Measurements from ENCODE around the gene CRYBG1.

The CRYBG1 gene

DNA sequence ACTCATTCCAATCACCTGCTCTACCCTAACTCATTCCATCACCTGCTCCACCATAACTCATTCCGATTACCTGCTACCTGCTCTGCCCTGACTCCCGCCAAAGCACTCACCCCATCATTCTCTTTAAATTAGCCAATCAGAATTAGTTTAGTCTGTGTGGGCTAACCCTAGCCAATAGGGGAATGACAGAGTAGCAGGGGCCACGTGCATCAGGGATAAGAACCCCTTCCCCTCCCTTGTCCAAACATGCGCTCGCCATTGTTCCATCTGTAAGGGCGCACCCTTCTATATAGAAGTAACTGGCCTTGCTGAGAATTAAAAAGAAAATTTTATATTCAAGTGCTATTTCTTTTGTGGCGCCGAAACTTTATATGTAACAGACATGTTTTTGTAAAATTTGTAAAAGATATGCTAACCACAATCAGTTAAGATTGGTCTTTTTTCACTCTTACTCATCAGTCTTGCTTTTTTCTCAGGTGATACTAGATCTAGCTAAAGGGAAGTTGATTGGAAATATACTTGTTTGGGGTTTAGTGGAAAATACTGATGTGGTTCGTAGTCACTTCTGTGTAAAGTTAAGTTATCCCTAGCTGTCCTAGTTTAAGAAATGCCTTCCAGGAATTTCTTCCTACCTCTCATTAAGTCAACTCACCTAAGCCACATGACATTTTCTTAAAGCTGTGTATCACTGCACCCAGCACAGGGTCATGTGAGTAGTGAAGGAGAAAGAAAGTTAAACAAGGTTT, 252.3 kb downstream of the CRYBG1 start:
- no peak overlapping the region for H3K27ac ChIP-seq
- ChIA-PET POLR2A (ENCODE audit: low non-redundant PET) (no interaction called here), CTCF (interaction anchor here (1.3 kb wide), 1 partner anchor 366 kb away, joined by 3 read pairs; no protein-coding TSS in a partner anchor)
- no peak for DNase-seq (ENCODE audit: low spot score)
- TF ChIP-seq, protein P1, sequence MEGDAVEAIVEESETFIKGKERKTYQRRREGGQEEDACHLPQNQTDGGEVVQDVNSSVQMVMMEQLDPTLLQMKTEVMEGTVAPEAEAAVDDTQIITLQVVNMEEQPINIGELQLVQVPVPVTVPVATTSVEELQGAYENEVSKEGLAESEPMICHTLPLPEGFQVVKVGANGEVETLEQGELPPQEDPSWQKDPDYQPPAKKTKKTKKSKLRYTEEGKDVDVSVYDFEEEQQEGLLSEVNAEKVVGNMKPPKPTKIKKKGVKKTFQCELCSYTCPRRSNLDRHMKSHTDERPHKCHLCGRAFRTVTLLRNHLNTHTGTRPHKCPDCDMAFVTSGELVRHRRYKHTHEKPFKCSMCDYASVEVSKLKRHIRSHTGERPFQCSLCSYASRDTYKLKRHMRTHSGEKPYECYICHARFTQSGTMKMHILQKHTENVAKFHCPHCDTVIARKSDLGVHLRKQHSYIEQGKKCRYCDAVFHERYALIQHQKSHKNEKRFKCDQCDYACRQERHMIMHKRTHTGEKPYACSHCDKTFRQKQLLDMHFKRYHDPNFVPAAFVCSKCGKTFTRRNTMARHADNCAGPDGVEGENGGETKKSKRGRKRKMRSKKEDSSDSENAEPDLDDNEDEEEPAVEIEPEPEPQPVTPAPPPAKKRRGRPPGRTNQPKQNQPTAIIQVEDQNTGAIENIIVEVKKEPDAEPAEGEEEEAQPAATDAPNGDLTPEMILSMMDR (conservative IDR thresholded peaks at IDR 0.05; ENCODE audit: low read depth), result no peak

DNA sequence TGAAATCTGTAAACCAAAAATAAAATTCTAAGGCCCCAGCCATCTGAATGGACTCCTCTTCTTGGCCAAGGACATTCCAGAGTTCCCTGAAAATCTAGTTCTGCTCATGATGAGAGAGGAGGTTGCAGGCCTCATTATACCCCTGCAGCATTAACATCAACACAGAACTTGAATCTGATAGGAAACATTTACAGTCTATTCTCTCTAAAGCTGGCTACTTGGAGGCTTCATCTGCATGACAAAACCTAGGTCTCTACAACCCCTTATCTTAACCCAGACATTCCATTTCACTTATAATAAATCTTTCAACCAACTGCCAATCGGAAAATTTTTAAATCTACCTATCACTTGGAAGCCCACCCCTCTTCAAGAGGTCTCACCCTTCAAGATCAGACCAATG, 253.1 kb downstream of the CRYBG1 start:
- ChIA-PET CTCF (interaction anchor here (1.3 kb wide), 1 partner anchor 366 kb away, joined by 3 read pairs; no protein-coding TSS in a partner anchor), POLR2A (ENCODE audit: low non-redundant PET) (no interaction called here)
- DNase-seq (ENCODE audit: low spot score), result no peak
- TF ChIP-seq, protein P1 (conservative IDR thresholded peaks at IDR 0.05; ENCODE audit: low read depth), result no peak
- H3K27ac ChIP-seq, result no peak overlapping the region

DNA sequence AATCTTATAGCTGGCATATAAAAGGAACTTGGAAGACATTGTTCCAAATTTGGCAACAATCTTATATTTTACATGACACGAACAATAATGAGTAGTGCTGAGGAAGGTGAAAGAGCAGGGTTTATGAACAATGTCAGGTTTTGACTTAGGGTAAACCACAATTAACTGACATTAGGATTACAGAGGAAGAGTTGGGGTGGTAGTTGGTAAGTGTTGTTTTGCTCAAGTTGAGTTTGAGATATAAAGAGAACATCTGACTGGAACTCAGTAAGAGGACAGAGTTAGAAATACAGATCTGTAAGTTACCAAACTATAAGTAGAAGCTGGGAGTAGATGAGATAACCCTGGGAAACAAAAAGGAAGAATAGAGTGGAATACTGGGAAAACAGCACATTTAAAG, 253.6 kb downstream of the CRYBG1 start:
- TF ChIP-seq, protein P1 (conservative IDR thresholded peaks at IDR 0.05; ENCODE audit: low read depth), result no peak
- no peak overlapping the region for H3K27ac ChIP-seq
- ChIA-PET CTCF (interaction anchor here (1.3 kb wide), 1 partner anchor 365 kb away, joined by 3 read pairs; no protein-coding TSS in a partner anchor), POLR2A (ENCODE audit: low non-redundant PET) (no interaction called here)
- no peak for DNase-seq (ENCODE audit: low spot score)

GRCh38 chr6:106614592-106615257, 254.2 kb downstream of the CRYBG1 start:
- ChIA-PET CTCF (interaction anchor here (1.7 kb wide), 1 partner anchor 365 kb away, joined by 8 read pairs; no protein-coding TSS in a partner anchor), POLR2A (ENCODE audit: low non-redundant PET) (no interaction called here)
- TF ChIP-seq, protein P1 (conservative IDR thresholded peaks at IDR 0.05; ENCODE audit: low read depth), result no peak
- H3K27ac ChIP-seq, result no peak overlapping the region
- DNase-seq (ENCODE audit: low spot score), result no peak

GRCh38 chr6:106617302-106617701, 256.8 kb downstream of the CRYBG1 start:
- DNase-seq (ENCODE audit: low spot score), result no peak
- CTCF ChIA-PET, result no interaction called here
- no peak overlapping the region for H3K27ac ChIP-seq

GRCh38 chr6:106617857-106618256, 257.3 kb downstream of the CRYBG1 start:
- H3K27ac ChIP-seq, result no peak overlapping the region

More at GRCh38 chr6:106617302-106617701, 256.8 kb downstream of the CRYBG1 start:
- TF ChIP-seq, protein P1 (conservative IDR thresholded peaks at IDR 0.05; ENCODE audit: low read depth), result no peak
- POLR2A ChIA-PET (ENCODE audit: low non-redundant PET), result no interaction called here

More at GRCh38 chr6:106617857-106618256, 257.3 kb downstream of the CRYBG1 start:
- DNase-seq (ENCODE audit: low spot score), result no peak
- TF ChIP-seq, protein P1 (conservative IDR thresholded peaks at IDR 0.05; ENCODE audit: low read depth), result no peak
- ChIA-PET POLR2A (ENCODE audit: low non-redundant PET) (no interaction called here), CTCF (no interaction called here)

Measured in RWPE1 (cell line).